Stimulated activated CD8-positive, alpha-beta memory T cell treated with anti-CD3 and anti-CD28 coated beads, Interleukin-7, amount 100 ng/mL, for 48 hours (primary cell): ENCODE measurements around the gene ZNF177.
"Not testable (repeated sequence)": the region's sequence is repeated elsewhere in the genome, so short reads cannot be mapped to it uniquely, and the experiment has no call there.

Source experiments
- DNase-seq, 2 donors: peaks; one replicate each; pipeline ENCODE4 v3.0.0-alpha.2; 2020; ENCODE audit warnings: low read depth in 1 of 2; ENCODE audit errors: extremely low read depth in 1 of 2

The ZNF177 gene

DNA sequence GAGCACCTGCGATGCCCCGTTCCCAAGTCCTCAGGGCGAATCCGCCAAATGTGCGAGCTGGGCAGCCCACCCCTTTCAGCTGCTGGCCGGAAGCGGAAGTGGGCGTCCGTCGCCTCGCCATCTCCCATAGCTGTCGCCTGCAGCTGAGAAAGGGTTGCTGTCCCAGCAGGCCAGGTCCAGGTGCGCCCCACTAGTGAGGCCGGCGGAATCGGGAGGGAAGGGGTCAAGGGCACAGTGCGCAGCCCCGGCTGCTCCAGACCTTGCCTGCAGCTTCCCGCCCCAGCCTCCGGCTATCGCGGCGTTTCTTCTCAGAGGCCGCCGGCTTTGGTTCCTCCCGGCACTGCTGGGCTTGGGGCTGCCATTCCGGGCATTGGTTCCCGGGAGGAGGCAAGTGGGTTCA lies at the start of gene ZNF177:
TSS of gene ZNF177 (plus strand) at position 109 of the 400 bp plus-strand sequence. CDS start 15,299 bp downstream, outside the sequence.
- no peak for DNase-seq

DNA sequence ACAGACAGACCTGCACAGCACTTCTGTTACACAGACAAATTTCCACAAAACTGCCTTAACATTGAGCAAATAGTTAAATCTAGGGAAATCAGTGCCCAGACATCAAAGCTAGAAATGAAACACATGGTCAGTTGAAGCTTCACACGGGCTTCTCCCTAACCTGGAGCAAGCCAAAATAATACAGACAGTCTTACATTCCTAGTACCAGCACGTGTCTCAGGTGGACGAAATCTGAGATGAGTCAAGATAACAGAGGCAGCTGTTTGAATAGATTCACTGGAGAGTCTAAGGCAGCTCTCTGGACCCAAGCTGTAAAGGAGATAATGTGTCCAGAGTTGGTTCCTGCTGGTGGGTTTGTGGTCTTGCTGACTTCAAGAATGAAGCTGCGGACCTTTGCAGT lies 49.1 kb upstream of the ZNF177 start:
- no peak for DNase-seq

DNA sequence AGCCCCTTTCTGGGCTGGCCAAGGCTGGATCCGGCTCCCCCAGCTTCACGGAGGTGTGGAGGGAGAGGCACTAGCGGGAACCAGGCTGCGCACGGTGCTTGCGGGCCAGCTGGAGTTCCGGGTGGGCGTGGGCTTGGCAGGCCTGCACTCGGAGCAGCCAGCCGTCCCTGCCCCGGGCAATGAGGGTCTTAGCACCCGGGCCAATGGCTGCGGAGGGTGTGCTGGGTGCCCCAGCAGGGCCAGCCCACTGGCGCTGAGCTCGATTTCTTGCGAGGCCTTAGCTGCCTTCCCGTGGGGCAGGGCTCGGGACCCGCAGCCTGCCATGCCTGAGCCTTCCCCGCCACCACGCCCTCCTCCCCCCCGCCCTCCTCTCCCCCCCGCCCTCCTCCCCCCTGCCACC lies 41.5 kb upstream of the ZNF177 start:
- DNase-seq, result no peak

DNA sequence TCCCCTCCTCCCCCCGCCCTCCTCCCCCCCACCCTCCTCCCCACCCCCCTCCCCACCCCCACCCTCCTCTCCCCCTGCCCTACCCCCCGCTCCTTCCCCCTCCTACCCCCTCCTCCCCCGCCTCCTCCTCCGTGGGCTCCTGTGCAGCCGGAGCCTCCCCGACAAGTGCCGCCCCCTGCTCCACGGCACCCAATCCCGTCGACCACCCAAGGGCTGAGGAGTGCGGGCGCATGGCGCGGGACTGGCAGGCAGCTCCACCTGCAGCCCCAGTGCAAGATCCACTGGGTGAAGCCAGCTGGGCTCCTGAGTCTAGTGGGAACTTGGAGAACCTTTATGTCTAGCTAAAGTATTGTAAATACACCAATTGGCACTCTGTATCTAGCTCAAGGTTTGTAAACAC lies 41.1 kb upstream of the ZNF177 start:
- not testable (repeated sequence) for DNase-seq

DNA sequence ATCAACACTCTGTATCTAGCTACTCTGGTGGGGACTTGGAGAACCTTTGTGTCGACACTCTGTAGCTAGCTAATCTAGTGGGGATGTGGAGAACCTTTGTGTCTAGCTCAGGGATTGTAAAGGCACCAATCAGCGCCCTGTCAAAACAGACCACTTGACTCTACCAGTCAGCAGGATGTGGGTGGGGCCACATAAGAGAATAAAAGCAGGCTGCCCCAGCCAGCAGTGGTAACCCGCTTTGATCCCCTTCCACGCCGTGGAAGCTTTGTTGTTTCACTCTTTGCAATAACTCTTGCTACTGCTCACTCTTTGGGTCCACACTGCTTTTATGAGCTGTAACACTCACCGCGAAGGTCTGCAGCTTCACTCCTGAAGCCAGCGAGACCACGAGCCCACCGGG lies 40.6 kb upstream of the ZNF177 start:
- DNase-seq, result not testable (repeated sequence)

DNA sequence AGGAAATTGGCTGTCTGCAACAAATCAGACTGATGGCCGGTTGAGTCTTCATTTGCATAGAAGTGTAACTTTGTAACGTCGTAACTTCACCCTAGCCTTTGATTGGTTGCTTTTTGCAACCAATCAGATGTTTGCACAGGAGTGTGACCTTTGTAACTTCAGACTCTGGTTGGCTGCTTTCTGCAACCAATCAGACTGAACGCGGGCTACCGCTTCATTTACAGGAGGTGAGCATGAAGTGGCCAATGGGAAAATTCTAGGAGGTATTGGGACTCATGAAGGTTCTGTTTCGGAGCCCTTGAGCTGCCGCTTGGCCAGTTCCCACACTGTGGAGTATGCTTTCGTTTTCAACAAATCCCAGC lies 39.3 kb upstream of the ZNF177 start:
- DNase-seq, result peak in 1 of 2 donors; percentile 35

DNA sequence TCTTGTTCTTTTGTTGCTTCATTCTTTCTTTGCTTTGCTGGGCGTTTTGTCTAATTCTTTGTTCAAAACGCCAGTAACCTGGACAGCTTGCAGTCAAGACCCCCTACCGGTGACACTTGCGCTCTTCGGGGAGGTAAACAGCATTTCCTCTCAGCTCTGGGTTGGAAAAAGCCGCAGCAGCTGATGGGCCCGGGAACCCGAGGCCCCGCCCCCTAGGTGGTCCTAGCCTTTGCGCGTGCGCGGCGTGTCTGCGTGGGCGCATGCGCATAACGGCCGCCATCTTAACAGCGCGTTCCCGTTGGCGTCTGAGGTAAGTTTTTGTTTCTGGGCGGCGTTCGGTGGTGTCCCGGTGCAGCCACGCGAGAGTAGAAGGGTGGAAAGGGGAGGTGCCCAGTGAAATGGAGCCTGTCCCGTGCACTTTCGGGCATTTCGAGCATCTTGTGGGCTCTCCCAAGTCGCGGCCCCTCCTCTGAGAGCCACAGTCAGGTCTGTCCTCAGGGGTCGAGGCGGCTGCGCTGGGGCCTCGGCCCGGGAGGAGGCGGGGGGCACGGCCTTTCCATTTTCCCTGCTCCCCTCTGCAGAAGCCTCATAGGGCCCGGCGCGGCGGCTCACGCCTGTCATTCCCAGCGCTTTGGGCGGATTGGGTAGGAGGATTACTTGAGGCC lies 38.8 kb upstream of the ZNF177 start, which contains the start of gene ZNF559:
TSS of gene ZNF559 (plus strand) at position 261 of the 665 bp plus-strand sequence. CDS start 14,371 bp downstream, outside the sequence.
- peak; percentile 89 to 93 for DNase-seq

DNA sequence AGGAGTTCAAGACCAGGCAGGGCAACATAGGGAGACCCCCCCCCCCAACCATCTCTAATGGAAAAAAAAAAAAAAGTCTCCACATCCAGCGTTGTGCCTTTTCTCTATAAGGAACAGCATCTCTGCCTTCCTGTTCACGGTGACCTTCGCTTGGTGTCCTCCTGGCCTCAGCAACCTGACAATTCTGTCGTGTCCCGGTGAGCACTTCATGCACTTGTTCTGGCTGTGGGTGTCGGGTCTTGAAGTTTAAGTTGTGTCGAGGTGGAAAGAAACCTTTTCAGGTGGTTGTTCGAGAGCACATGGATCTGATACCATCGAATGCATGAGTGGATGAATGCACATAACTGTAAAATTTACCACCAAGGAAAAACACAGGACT lies 38.2 kb upstream of the ZNF177 start:
- no peak for DNase-seq

DNA sequence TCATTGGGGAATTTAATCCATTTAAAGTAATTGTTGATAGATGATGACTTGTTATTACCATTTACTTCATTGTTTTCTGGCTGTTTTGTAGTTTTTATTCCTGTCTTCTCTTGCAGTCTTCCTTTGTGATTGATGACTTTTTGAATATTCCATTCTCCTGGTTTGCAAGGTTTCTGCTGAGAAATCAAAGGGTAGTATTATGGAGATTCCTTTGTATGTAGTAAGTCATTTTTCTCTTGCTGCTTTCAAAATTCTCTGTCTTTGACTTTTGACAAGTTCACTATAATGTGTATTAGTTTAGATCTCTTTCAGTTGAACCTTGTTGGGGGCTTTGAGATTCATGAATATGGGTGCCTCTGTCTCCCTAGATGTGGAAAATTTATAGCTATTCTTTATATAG lies 32.8 kb upstream of the ZNF177 start:
- no peak for DNase-seq

DNA sequence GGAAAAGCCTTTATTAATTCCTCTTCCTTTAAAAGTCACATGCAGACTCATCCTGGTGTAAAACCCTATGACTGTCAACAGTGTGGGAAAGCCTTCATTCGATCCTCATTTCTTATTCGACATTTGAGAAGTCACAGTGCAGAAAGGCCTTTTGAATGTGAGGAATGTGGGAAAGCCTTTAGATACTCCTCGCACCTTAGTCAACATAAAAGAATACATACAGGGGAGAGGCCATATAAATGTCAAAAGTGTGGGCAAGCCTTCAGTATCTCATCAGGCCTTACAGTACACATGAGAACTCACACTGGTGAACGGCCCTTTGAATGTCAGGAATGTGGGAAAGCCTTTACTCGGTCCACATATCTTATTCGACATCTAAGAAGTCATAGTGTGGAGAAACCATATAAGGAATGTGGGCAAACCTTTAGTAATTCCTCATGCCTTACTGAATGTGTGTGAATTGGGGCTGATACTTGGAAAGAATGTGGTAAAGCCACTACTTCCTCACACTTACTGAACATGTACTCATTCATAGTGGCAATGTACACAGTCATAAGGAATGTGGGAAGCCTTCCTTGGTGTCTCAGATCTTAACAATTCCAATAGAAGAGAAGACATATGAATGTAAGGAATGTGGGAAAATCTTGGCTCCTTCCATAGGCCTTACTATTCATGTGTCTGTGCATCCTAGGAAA lies 20.1 kb upstream of the ZNF177 start:
- no peak for DNase-seq

DNA sequence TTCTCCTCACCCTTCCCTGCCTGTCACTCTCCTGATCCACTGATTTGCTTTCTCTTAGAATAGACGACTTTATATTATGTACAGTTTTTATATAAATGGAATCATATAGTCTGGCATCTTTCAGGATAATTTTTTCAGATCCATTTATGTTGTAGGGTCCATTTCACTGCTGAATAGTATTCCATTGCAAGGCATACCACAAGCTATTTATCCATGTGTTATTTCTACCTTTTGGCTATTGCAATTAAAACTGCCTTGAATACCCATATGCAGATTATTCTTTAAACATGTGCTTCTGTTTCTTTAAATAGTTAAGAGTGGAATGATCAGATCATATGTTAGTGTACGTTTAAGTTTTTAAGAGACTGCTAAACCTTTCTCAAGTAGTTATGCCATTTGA lies 17.8 kb upstream of the ZNF177 start:
- no peak for DNase-seq

DNA sequence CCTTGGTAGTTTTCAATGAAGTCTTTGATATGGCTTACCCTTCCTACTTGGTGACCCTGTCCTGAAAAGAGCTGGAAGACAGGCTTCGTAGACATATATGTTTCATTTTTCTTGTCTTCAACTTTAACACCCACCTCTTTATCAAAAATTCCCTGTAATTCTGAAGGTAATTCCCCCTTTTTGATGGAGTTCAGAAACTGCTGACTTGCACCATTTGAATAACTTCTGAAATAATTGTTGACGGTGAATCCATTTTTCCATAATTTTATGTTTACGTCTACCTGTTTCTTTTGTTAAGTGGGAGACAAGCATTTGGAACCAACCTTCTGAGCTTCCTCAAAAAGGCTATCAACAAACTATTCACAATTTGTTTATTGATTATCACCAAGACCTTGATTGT lies 14.6 kb upstream of the ZNF177 start:
- DNase-seq, result no peak

DNA sequence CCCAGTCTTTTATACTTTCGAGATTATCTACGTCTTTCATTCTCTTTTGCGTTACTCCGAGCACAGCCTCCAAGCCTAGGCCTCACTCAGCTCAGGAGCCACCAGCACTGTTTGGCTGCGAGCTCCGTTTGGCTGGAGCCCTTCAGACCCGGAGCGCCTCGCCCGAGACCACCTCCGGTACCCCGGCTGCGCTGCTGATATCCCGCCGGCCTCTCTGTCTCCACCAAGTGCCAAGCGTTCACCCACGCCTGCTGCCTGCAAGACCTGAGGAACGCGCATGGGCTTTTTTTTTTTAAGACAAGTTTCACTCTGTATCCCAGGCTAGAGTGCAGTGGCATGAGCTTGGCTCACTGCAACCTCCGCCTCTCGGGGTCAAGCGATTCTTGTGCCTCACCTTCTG lies 14.1 kb upstream of the ZNF177 start:
- no peak for DNase-seq

DNA sequence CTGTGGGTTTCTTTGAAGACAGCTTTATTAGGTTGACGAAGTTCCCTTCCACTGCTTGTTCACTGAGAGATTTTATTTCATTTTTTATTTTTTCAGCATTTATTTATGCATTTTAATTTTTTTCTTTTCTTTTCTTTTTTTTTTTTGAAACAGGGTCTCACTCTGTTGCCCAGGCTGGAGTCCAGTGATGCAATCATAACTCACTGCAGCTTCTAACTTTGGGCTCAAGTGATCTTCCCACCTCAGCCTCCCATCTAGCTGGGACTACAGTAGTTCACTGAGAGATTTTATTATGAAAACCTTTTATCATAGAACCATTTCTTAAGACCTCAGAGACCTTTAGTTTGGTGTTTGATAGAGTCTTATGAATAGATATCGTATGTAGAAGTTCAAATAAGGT lies 10.3 kb upstream of the ZNF177 start:
- no peak for DNase-seq

DNA sequence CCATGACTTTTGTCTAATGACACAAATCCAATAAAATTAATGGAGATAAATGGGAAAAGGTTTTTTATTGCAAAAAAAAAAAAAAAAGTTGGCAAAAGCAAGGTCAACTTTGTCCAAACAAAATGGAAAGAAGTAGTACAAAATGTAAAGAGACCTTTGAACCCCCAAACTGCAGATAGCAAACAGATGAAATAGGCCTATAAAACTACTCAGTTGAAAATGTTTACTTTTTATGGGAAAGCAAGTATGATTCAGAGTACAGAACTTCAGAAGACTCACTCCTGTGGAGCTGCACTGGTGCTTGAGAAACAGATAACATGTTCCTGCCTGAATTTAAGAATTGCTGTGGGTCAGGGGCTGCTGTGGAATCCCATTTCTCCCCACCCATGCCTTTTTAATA lies 9.8 kb upstream of the ZNF177 start:
- no peak for DNase-seq

DNA sequence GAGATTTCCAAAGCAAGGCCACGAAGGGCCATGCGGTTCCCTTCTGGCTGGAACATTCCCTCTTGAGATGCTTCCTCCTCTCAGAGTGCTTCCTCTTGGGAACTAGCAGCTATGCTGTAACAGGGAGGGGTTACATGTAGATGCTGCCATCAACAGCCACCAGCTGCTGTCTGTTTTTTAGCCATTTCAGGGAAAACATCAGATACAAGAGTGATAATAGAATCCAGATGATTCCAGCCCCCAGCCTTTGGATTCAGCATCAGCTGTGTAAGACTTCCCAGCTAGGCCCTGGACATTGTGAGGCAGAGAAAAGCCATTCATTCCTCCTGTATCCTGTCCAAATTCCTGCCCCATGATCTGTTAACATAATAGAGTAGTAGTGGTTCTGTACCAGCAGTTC lies 8.2 kb upstream of the ZNF177 start:
- no peak for DNase-seq

DNA sequence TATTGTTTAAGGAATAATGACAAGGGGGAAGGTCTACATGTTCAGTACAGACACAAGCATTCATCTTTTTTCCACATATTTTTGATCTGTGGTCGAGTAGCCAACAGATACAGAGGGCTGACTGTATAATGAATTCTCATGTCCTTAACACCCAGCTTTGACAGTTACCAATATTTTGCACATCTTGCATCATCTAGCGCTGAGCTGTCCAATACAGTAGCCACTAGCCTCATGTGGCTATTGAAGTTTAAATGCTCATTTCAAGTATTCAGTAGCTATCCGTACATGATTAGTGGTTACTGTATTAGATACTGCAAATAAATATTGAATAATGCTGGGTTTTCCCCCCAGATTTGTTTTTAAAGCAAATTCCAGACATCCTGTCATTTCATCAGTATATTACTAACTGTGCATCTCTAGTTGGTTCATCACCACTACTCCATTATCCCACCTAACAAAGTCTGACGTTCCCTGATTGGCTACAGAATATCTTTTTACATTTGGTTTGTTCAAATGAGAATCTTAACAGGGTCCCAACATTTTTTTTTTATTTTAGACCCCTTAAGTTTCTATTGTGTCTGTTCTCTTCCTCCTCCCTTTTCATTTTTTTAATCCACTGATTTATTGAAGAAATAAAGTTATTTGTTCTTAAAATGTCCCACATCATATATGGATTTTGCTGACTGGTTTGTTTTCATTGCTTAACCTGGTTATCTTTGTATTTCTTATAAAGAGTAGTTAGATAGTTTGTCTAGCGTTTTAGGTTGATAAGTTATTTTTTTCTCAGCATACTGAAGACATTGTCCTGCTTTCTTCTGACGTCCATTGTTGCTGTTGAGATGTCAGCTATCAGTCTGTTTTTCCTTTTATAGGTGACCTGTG lies 8.2 kb downstream of the ZNF177 start:
- no peak for DNase-seq

DNA sequence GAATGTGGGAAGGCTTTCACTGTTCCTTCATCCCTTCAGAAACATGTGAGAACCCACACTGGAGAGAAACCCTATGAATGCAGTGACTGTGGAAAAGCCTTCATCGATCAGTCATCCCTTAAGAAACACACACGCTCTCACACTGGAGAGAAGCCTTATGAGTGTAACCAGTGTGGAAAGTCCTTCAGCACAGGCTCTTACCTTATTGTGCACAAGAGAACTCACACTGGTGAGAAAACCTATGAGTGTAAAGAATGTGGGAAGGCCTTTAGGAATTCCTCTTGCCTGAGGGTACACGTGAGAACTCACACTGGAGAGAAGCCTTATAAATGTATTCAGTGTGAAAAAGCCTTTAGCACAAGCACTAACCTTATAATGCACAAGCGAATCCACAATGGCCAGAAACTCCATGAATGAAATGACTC lies 18.6 kb downstream of the ZNF177 start:
- no peak for DNase-seq

DNA sequence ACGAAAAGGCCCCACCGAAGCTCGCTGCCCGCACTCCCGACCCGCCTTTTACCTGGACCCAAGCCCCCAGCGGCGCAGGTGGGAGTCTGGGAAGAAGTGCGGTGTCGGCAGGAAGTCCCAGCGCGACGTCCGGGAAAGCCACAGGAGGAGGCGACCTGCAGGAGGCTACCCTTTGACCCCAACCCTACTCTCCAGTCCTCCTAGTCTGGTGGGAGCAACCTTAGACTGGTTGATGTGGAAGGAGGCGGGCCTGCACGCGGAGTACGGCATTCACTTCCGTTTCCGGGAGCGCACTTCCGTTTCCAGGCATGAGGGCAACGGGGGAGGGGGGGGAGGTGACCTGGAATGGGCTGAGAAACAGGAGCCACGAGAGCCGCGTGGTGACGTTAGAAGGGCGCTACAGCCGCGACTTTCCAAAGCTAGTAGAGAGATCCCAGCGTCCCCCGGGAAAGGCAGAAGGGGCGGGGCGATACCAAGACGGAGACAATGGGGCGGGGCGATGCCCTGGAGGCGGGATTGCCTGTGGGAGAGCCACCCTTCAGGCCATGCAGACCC lies 44.1 kb downstream of the ZNF177 start:
- peak in 1 of 2 donors; percentile 22 for DNase-seq

DNA sequence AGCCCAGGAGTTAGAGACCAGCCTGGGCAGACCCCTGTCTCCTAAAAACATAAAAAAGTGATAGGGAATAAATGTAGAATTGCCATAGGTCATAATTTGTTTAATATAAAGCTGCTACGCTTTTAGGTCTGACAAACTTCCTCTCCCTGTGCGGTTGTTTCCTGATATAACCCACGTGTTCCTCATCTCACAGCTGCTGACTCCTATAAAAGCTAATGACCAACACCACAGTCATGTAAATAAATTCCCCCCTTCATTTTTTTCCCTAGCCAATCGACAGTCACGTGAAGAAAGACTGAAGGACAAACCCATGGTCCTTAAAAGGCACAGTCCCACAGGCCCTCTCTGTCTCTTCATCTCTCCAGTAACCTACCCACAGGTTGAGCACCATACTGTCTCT lies 45.0 kb downstream of the ZNF177 start:
- DNase-seq, result no peak

DNA sequence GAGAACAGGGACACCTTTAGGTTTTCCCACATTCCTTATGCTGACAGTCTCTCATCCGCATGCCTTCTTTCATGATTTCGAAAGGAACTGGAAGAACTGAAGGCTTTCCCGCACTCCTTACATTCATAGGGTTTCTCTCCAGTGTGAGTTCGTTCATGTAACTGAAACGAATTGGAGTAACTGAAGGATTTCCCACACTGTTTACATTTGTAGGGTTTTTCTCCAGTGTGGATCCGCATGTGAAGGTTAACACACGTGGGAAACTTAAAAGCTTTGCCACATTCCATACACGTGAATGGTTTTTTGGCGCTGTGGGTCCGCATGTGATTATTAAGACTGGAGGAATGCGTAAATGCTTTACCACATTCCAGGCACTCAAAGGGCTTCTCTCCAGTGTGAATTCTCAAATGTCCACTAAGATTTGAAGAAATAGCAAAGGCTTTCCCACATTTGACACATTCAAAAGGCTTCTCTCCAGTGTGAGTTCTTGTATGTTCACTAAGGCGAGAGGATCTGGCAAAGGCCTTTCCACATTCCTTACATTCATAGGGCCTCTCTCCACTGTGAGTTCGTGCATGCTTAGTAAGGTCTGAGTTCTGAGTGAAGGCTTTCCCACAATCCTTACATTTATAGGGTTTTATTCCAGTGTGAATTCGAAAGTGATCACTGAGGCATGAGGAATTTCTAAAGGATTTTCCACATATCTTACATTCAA lies 50.6 kb downstream of the ZNF177 start:
- DNase-seq, result no peak
